ENCODE results near the gene BHLHA15.

DNA sequence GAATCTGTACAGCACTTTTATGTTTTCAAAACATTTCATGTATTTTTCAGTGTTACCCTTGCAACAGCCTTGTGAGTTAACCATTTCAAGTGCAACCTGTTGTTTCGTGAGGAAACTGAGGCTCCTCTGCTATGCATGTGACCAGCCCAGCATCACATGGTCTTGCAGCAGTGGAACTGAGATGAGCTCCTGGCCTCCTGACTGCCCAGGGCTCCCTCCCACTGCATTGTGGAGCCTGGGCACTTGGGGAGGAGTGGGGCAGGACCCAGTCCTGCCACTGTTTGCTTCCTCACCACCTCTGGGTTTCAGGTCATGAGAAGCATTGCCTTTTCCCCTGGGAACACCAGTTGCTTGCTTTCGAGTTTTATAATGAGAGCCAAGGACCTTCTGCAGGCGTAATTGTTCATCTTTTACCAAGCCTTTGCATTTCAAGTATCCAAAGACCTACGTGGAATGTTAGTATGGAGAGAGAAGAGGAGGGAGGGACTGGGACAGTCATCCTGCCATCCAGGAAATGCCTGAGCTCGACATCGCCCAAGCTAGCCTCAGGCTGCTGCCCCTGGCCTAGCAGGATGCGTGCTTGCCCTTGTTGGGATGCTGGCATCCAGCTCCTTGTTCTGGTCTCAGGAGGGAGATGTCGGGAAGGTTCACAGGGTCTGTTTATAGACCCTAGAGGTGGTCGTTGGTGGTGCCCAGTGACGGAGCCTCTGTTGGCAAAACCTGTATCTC is 32.3 kb upstream of the BHLHA15 start:
- TF ChIP-seq POLR2A (IDR thresholded peaks at IDR 0.05; ENCODE audit: low read depth) = no peak
- TF ChIP-seq POLR2AphosphoS5 (IDR thresholded peaks at IDR 0.05) = no peak
- TF ChIP-seq, protein P1, sequence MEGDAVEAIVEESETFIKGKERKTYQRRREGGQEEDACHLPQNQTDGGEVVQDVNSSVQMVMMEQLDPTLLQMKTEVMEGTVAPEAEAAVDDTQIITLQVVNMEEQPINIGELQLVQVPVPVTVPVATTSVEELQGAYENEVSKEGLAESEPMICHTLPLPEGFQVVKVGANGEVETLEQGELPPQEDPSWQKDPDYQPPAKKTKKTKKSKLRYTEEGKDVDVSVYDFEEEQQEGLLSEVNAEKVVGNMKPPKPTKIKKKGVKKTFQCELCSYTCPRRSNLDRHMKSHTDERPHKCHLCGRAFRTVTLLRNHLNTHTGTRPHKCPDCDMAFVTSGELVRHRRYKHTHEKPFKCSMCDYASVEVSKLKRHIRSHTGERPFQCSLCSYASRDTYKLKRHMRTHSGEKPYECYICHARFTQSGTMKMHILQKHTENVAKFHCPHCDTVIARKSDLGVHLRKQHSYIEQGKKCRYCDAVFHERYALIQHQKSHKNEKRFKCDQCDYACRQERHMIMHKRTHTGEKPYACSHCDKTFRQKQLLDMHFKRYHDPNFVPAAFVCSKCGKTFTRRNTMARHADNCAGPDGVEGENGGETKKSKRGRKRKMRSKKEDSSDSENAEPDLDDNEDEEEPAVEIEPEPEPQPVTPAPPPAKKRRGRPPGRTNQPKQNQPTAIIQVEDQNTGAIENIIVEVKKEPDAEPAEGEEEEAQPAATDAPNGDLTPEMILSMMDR (IDR thresholded peaks at IDR 0.05) = no peak
- no peak for TF ChIP-seq EP300 (IDR thresholded peaks at IDR 0.05)
